HEK293T (cell line): Measurements from ENCODE around the gene RAP1GAP.

ENCODE experiments used
- ARNT ChIP-seq: fragments of 450-650 bp; IDR thresholded peaks from 2 replicates; pipeline ENCODE4 v1.6.1; 2017; ENCODE audit warnings: mild to moderate bottlenecking
- BHLHE40 ChIP-seq: fragments of 450-650 bp; IDR thresholded peaks from 2 replicates; pipeline ENCODE4 v1.6.1; 2016; ENCODE audit warnings: mild to moderate bottlenecking, moderate library complexity, borderline replicate concordance
- CTBP1 ChIP-seq: fragments of 450-650 bp; IDR thresholded peaks from 2 replicates; pipeline ENCODE4 v1.6.1; 2016; ENCODE audit warnings: borderline replicate concordance
- ELF4 ChIP-seq: fragments of 450-650 bp; IDR thresholded peaks from 2 replicates; pipeline ENCODE4 v1.6.1; 2017; ENCODE audit warnings: antibody characterized with exemption
- FOXA1 ChIP-seq: fragments of 450-650 bp; IDR thresholded peaks from 2 replicates; pipeline ENCODE4 v1.6.1; 2016; ENCODE audit warnings: mild to moderate bottlenecking
- FOXM1 ChIP-seq: fragments of 450-650 bp; IDR thresholded peaks from 2 replicates; pipeline ENCODE4 v1.6.1; 2017; ENCODE audit warnings: mild to moderate bottlenecking, borderline replicate concordance
- HDGF ChIP-seq: fragments of 450-650 bp; IDR thresholded peaks from 2 replicates; pipeline ENCODE4 v1.6.1; 2017; ENCODE audit warnings: antibody characterized with exemption, borderline replicate concordance
- NFRKB ChIP-seq: fragments of 450-650 bp; IDR thresholded peaks from 2 replicates; pipeline ENCODE4 v1.6.1; 2016; ENCODE audit warnings: mild to moderate bottlenecking, moderate library complexity
- PKNOX1 ChIP-seq: fragments of 450-650 bp; IDR thresholded peaks from 2 replicates; pipeline ENCODE4 v1.6.1; 2016
- SP1 ChIP-seq: fragments of 450-650 bp; IDR thresholded peaks from 2 replicates; pipeline ENCODE4 v1.6.1; 2017
- SUZ12 ChIP-seq: fragments of 450-650 bp; IDR thresholded peaks from 2 replicates; pipeline ENCODE4 v1.6.1; 2016; ENCODE audit warnings: mild to moderate bottlenecking
- TARDBP ChIP-seq: fragments of 450-650 bp; IDR thresholded peaks from 2 replicates; pipeline ENCODE4 v1.6.1; 2016
- ZNF384 ChIP-seq: fragments of 450-650 bp; IDR thresholded peaks from 2 replicates; pipeline ENCODE4 v1.6.1; 2016

GRCh38 chr1:21704145-21704544 is 35.0 kb upstream of the RAP1GAP start:
- TF ChIP-seq TARDBP (no peak), SP1 (no peak), BHLHE40 (no peak), SUZ12 (no peak), NFRKB (no peak), FOXM1 (no peak), HDGF (no peak), PKNOX1 (no peak), ARNT (no peak), ELF4 (no peak), CTBP1 (no peak), FOXA1 (no peak), ZNF384 (no peak)
